DOHH2 (cell line): ENCODE data around the gene KCNC1.

ENCODE experiments used
- CTCF ChIP-seq: fragments of 200-600 bp; sonication (generic); IDR thresholded peaks from one replicate; pipeline ENCODE4 v1.5.1; 2014; ENCODE audit warnings: antibody characterized with exemption, mild to moderate bottlenecking, low read depth, low read length; ENCODE audit not compliant: poor library complexity, severe bottlenecking
- EZH2phosphoT487 ChIP-seq: fragments of 200-600 bp; sonication (generic); IDR thresholded peaks from 2 replicates; pipeline ENCODE4 v1.6.1; 2017; ENCODE audit warnings: borderline replicate concordance, mild to moderate bottlenecking, antibody characterized with exemption, low read length, moderate library complexity, mixed read lengths

GRCh38 chr11:17775507-17776211 is 41.1 kb downstream of the KCNC1 start:
- TF ChIP-seq CTCF (no peak), EZH2phosphoT487 (no peak)
